ENCODE measurements around the gene PCBD2.

The PCBD2 gene

DNA sequence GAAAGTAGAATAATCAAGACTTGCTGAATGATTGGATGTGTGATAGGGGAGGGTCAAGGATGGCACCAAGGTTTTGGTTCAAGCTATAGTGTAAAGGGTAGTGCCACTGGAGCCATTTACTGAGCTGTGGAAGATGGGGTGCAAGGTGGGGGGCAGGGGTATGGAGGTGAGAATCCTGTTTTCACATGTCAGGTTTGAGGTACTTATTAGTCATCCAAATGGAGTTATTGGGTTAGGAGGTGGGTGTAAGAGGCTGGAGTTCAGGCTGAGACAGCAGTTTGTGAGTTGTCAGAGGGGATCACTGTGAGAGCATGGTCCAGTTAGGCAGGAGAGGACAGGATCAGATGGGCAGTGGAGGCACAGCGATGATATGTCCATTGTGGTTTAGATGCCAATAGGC lies 8.9 kb downstream of the PCBD2 start:
- CTCF ChIA-PET = interaction anchor here (0.7 to 1.2 kb wide), 2 partner anchors 9 to 421 kb away, joined by 3 read pairs; partner anchors contain the start of gene PCBD2
- TF ChIP-seq ARNT (IDR thresholded peaks at IDR 0.05) = no peak
- no peak for TF ChIP-seq LEF1 (IDR thresholded peaks at IDR 0.05; ENCODE audit: borderline replicate concordance)
- TF ChIP-seq NFRKB (IDR thresholded peaks at IDR 0.05) = no peak
- no peak for TF ChIP-seq FOXM1 (IDR thresholded peaks at IDR 0.05; ENCODE audit: borderline replicate concordance)
- no peak for TF ChIP-seq HDGF (IDR thresholded peaks at IDR 0.05; ENCODE audit: borderline replicate concordance)
- no peak for TF ChIP-seq L3MBTL2 (conservative IDR thresholded peaks at IDR 0.05)
- no peak for TF ChIP-seq SP1 (IDR thresholded peaks at IDR 0.05)
- no peak for TF ChIP-seq CTBP1 (IDR thresholded peaks at IDR 0.05; ENCODE audit: borderline replicate concordance)
- TF ChIP-seq FOXA1 (IDR thresholded peaks at IDR 0.05) = no peak
- TF ChIP-seq SUZ12 (IDR thresholded peaks at IDR 0.05) = no peak
- no peak for TF ChIP-seq ZNF384 (IDR thresholded peaks at IDR 0.05)
- no peak for DNase-seq (ENCODE audit: extremely low spot score)
- POLR2A ChIA-PET = no interaction called here

DNA sequence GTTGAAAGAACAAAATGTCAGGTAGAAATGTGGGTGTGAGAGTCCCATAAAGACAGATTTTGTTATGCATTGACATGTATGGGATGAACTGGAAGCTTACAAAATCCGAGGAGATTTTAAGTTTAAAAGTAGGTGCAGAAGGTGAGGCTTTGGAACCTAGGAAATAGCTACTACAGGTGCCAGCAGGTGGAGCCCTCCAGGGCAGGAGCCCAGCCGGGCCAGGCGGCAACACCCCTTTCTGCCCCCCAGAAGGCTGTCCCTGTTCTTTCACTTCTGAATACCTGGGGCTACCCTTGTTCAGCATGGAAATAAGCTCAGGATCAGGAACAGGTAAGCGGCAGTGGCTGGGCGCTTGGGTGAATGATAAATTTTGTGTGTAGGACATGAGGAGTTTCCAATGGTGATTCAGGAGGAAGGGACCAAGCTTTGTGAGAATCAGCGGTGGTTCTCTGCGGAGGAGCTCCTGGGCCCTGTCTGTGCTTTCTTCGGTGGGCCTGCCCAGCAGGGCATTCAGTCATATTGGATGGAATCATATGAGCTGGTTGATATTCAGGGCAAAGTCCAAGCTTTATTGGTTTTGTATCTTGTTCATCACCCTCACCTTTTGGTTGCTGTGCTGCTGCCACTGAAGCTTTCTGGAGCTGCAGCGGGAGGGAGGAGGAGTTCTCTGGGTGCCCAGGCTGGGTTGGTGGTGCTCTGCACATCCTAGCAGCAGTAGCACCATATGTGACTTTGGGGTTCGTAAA lies 12.3 kb downstream of the PCBD2 start:
- POLR2A ChIA-PET = interaction anchor here (1.1 to 1.9 kb wide), 2 partner anchors 13 to 54 kb away, joined by 4 read pairs; partner anchors contain the start of gene PCBD2
- no peak for TF ChIP-seq SP1 (IDR thresholded peaks at IDR 0.05)
- no peak for TF ChIP-seq L3MBTL2 (conservative IDR thresholded peaks at IDR 0.05)
- TF ChIP-seq HDGF (IDR thresholded peaks at IDR 0.05; ENCODE audit: borderline replicate concordance) = no peak
- TF ChIP-seq, protein P1, sequence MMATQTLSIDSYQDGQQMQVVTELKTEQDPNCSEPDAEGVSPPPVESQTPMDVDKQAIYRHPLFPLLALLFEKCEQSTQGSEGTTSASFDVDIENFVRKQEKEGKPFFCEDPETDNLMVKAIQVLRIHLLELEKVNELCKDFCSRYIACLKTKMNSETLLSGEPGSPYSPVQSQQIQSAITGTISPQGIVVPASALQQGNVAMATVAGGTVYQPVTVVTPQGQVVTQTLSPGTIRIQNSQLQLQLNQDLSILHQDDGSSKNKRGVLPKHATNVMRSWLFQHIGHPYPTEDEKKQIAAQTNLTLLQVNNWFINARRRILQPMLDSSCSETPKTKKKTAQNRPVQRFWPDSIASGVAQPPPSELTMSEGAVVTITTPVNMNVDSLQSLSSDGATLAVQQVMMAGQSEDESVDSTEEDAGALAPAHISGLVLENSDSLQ (IDR thresholded peaks at IDR 0.05) = no peak
- TF ChIP-seq BHLHE40 (IDR thresholded peaks at IDR 0.05; ENCODE audit: borderline replicate concordance) = no peak
- no peak for TF ChIP-seq CTBP1 (IDR thresholded peaks at IDR 0.05; ENCODE audit: borderline replicate concordance)
- TF ChIP-seq TARDBP (IDR thresholded peaks at IDR 0.05) = no peak
- no peak for TF ChIP-seq ARNT (IDR thresholded peaks at IDR 0.05)
- no peak for TF ChIP-seq FOXA1 (IDR thresholded peaks at IDR 0.05)
- no peak for TF ChIP-seq ZNF384 (IDR thresholded peaks at IDR 0.05)
- CTCF ChIA-PET = interaction anchor here (0.6 to 1.7 kb wide), 6 partner anchors 9 to 332 kb away, joined by 3 to 12 read pairs (median 3); no protein-coding TSS in a partner anchor
- peak; percentile 18 for DNase-seq (ENCODE audit: extremely low spot score)

- ChIA-PET POLR2A (interaction anchor here (1.8 kb wide), 1 partner anchor 14 kb away, joined by 6 read pairs; the partner anchor contains the start of gene PCBD2), CTCF (interaction anchor here (0.6 kb wide), 1 partner anchor 28 kb away, joined by 3 read pairs; no protein-coding TSS in a partner anchor)
- no peak for DNase-seq (ENCODE audit: extremely low spot score)
- TF ChIP-seq ELF4 (IDR thresholded peaks at IDR 0.05) (no peak), ZNF384 (IDR thresholded peaks at IDR 0.05) (no peak), HDGF (IDR thresholded peaks at IDR 0.05; ENCODE audit: borderline replicate concordance) (no peak), CTBP1 (IDR thresholded peaks at IDR 0.05; ENCODE audit: borderline replicate concordance) (no peak), FOXK2 (IDR thresholded peaks at IDR 0.05) (no peak), BHLHE40 (IDR thresholded peaks at IDR 0.05; ENCODE audit: borderline replicate concordance) (no peak), L3MBTL2 (conservative IDR thresholded peaks at IDR 0.05) (no peak), SUZ12 (IDR thresholded peaks at IDR 0.05) (no peak), ARNT (IDR thresholded peaks at IDR 0.05) (no peak), FOXM1 (IDR thresholded peaks at IDR 0.05; ENCODE audit: borderline replicate concordance) (no peak), SP1 (IDR thresholded peaks at IDR 0.05) (no peak), LEF1 (IDR thresholded peaks at IDR 0.05; ENCODE audit: borderline replicate concordance) (no peak), NFRKB (IDR thresholded peaks at IDR 0.05) (no peak), TARDBP (IDR thresholded peaks at IDR 0.05) (no peak), FOXA1 (IDR thresholded peaks at IDR 0.05) (no peak)
- TF ChIP-seq, protein P1 (IDR thresholded peaks at IDR 0.05) = no peak
Measured at GRCh38 chr5:134918861-134919260, 13.9 kb downstream of the PCBD2 start.

DNA sequence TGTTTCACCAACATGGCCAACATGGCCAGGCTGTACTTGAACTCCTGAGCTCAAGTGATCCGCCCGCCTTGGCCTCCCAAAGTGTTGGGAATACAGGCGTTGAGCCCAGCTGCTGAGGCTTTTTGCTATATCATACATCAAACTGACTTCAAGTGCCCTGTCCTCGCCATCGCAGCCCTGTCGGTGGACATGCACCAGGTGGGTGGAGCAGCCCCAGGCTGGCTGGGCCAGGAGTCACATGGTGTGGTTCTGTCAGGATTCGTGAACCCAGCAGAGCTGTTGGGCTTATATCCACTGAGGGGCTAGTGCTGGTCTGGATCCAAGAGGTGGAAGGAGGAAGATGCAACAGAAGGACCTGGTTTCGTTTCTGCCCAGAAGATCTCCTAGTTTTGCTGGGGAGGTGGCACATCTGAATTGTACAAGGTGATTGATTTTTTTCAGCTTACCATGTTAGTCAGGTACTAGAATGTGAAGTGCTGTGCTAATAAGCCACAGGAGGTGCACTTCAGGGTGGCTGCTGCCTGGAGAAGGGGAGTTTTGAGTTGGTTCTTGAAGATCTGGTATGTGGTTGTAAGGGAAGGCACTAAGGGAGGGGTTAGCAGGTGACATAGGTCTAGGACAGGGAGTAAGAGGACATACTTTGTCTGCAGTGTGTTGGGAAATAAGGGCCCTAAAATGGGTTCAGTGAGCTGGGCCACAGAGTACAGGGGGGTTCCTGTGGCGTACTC lies 16.1 kb downstream of the PCBD2 start:
- no peak for DNase-seq (ENCODE audit: extremely low spot score)
- CTCF ChIA-PET = no interaction called here
- POLR2A ChIA-PET = no interaction called here
- no peak for TF ChIP-seq NFRKB (IDR thresholded peaks at IDR 0.05)
- TF ChIP-seq L3MBTL2 (conservative IDR thresholded peaks at IDR 0.05) = no peak

GRCh38 chr5:134932508-134932907 lies 27.6 kb downstream of the PCBD2 start:
- POLR2A ChIA-PET = interaction anchor here (1.7 kb wide), 1 partner anchor 28 kb away, joined by 7 read pairs; the partner anchor contains the start of gene PCBD2
- TF ChIP-seq FOXK2 (IDR thresholded peaks at IDR 0.05) = no peak
- TF ChIP-seq FOXM1 (IDR thresholded peaks at IDR 0.05; ENCODE audit: borderline replicate concordance) = no peak
- TF ChIP-seq SUZ12 (IDR thresholded peaks at IDR 0.05) = no peak
- TF ChIP-seq SP1 (IDR thresholded peaks at IDR 0.05) = no peak
- TF ChIP-seq BHLHE40 (IDR thresholded peaks at IDR 0.05; ENCODE audit: borderline replicate concordance) = no peak
- no peak for TF ChIP-seq HDGF (IDR thresholded peaks at IDR 0.05; ENCODE audit: borderline replicate concordance)
- no peak for TF ChIP-seq TARDBP (IDR thresholded peaks at IDR 0.05)
- TF ChIP-seq FOXA1 (IDR thresholded peaks at IDR 0.05) = no peak
- TF ChIP-seq ZNF384 (IDR thresholded peaks at IDR 0.05) = no peak
- no peak for TF ChIP-seq L3MBTL2 (conservative IDR thresholded peaks at IDR 0.05)
- no peak for TF ChIP-seq LEF1 (IDR thresholded peaks at IDR 0.05; ENCODE audit: borderline replicate concordance)
- TF ChIP-seq NFRKB (IDR thresholded peaks at IDR 0.05) = no peak
- no peak for TF ChIP-seq CTBP1 (IDR thresholded peaks at IDR 0.05; ENCODE audit: borderline replicate concordance)
- TF ChIP-seq ELF4 (IDR thresholded peaks at IDR 0.05) = no peak
- no peak for TF ChIP-seq ARNT (IDR thresholded peaks at IDR 0.05)
- CTCF ChIA-PET = no interaction called here
- DNase-seq (ENCODE audit: extremely low spot score) = no peak

- ChIA-PET CTCF (interaction anchor here (1.1 kb wide), 1 partner anchor 17 kb away, joined by 3 read pairs; no protein-coding TSS in a partner anchor), POLR2A (no interaction called here)
- DNase-seq (ENCODE audit: extremely low spot score) = no peak
- TF ChIP-seq CTBP1 (IDR thresholded peaks at IDR 0.05; ENCODE audit: borderline replicate concordance) (no peak), SP1 (IDR thresholded peaks at IDR 0.05) (no peak), FOXA1 (IDR thresholded peaks at IDR 0.05) (no peak), TARDBP (IDR thresholded peaks at IDR 0.05) (no peak), ZNF384 (IDR thresholded peaks at IDR 0.05) (no peak), FOXK2 (IDR thresholded peaks at IDR 0.05) (no peak), LEF1 (IDR thresholded peaks at IDR 0.05; ENCODE audit: borderline replicate concordance) (no peak), FOXM1 (IDR thresholded peaks at IDR 0.05; ENCODE audit: borderline replicate concordance) (no peak), L3MBTL2 (conservative IDR thresholded peaks at IDR 0.05) (no peak), ARNT (IDR thresholded peaks at IDR 0.05) (no peak), NFRKB (IDR thresholded peaks at IDR 0.05) (no peak)
- TF ChIP-seq, protein P1 (IDR thresholded peaks at IDR 0.05) = no peak
Measured at GRCh38 chr5:134934202-134934601, 29.3 kb downstream of the PCBD2 start.
